Upper lobe of left lung (tissue), 6 donors: Measurements from ENCODE around the gene DCLRE1B. TPM values are rescaled to one million over a fixed set of nuclear protein-coding genes. Genes with fewer than 3 reads are reported as not detected.

Experiments
- ATAC-seq, 2 donors: fragments of 200-7000 bp; cut with Tn5 transposase; one replicate each; pipeline ENCODE4 v1.9.1; 2022; ENCODE audit warnings: mild to moderate bottlenecking in 2 of 2, moderate library complexity in 2 of 2; ENCODE audit not compliant: low FRiP score in 2 of 2
- DNase-seq, 2 donors: peaks; one replicate each; pipeline ENCODE4 v3.0.0-alpha.2; 2019 to 2020
- H3K27ac ChIP-seq, 4 donors: fragments of 200-600 bp; sonication (generic); one replicate each; pipeline ENCODE4 v1.5.1; 2016 to 2019
- H3K27me3 ChIP-seq, 4 donors: fragments of 200-600 bp; sonication (generic); one replicate each; pipeline ENCODE4 v1.5.1; 2017 to 2019
- H3K36me3 ChIP-seq, 4 donors: fragments of 200-600 bp; sonication (generic); one replicate each; pipeline ENCODE4 v1.5.1; 2016 to 2019
- H3K4me1 ChIP-seq, 4 donors: fragments of 200-600 bp; sonication (generic); one replicate each; pipeline ENCODE4 v1.5.1; 2018 to 2019
- H3K4me3 ChIP-seq, 4 donors: fragments of 200-600 bp; sonication (generic); one replicate each; pipeline ENCODE4 v1.5.1; 2017 to 2019; ENCODE audit warnings: mild to moderate bottlenecking in 2 of 4, moderate library complexity in 1 of 4
- H3K9me3 ChIP-seq, 4 donors: fragments of 200-600 bp; sonication (generic); one replicate each; pipeline ENCODE4 v1.5.1; 2018 to 2019
- CTCF ChIP-seq, 6 experiments: fragments of 450-650 bp in 4 of 6; fragments of 200-600 bp in 2 of 6; sonication (generic) in 2 of 6; IDR thresholded peaks; one replicate each; pipeline ENCODE4 v1.5.1; 2016 to 2019; ENCODE audit warnings: antibody characterized with exemption in 6 of 6
- EP300 ChIP-seq, 4 donors: sonication (generic); formaldehyde crosslinking; IDR thresholded peaks; one replicate each; pipeline ENCODE4 v1.5.1; 2017; ENCODE audit warnings: antibody characterized with exemption in 4 of 4, control low read depth in 2 of 4
- POLR2A ChIP-seq, 4 donors: fragments of 450-650 bp; IDR thresholded peaks; one replicate each; pipeline ENCODE4 v1.5.1; 2016 to 2017; ENCODE audit warnings: antibody characterized with exemption in 4 of 4, mild to moderate bottlenecking in 2 of 4
- POLR2AphosphoS5 ChIP-seq, 2 donors: sonication (generic); formaldehyde crosslinking; IDR thresholded peaks; one replicate each; pipeline ENCODE4 v1.5.1; 2017; ENCODE audit warnings: antibody characterized with exemption in 2 of 2
- WGBS, 2 donors: methylation state at CpG; one replicate each; pipeline ENCODE4 v1.1.5; 2017 to 2018; 5-methylcytosine and 5-hydroxymethylcytosine counted together
- total RNA-seq, 6 donors: library from RNA; depleted of rRNA in 4 of 6; stranded (reverse); fragments of >200 nt in 4 of 6; gene quantifications; one replicate each; pipeline versions ENCODE4 v1.1.0 to v1.2.1, GENCODE V29; 2016 to 2021
- donor health status: DM: no; HTN: no; CAD: no; lungs with moderate emphysema.
- donor health status: DM: no; HTN: yes; CAD: no; lungs with severe emphysema.

Gene DCLRE1B
- total RNA-seq, 6 donors from 2014 or later, result 3.0 to 9.1 (median 6.7) TPM

GRCh38 chr1:113940365-113941244 lies 35.5 kb downstream of the DCLRE1B start:
- TF ChIP-seq CTCF (IDR thresholded peaks at IDR 0.05), result no peak
- no peak for TF ChIP-seq POLR2A (IDR thresholded peaks at IDR 0.05)
- TF ChIP-seq EP300 (IDR thresholded peaks at IDR 0.05), result no peak
- no peak for TF ChIP-seq POLR2AphosphoS5 (IDR thresholded peaks at IDR 0.05)
- Histone ChIP-seq H3K27me3 (no peaks in the 10 kb centered on the region), H3K9me3 (no peaks in the 10 kb centered on the region), H3K4me3 (no peak overlapping the region), H3K4me1 (peaks cover 17 to 49% (median 36%) of the 10 kb centered on the region in 4 donors), H3K27ac (peak overlapping the region in 2 of 4 donors; percentile 21 to 52), H3K36me3 (peaks cover 5 to 28% (median 16%) of the 10 kb centered on the region in 4 donors)
- DNase-seq (no peak), ATAC-seq (no peak)
- WGBS, 2 donors, result 64 to 76% methylated on average over 15 to 16 of the region's 16 CpGs

GRCh38 chr1:113941245-113941559 lies 36.1 kb downstream of the DCLRE1B start:
- Histone ChIP-seq H3K27me3 (no peaks in the 10 kb centered on the region), H3K27ac (peak overlapping the region in 1 of 4 donors; percentile 52), H3K9me3 (no peaks in the 10 kb centered on the region), H3K4me3 (no peak overlapping the region), H3K36me3 (peaks cover 5 to 28% (median 16%) of the 10 kb centered on the region in 4 donors), H3K4me1 (peaks cover 19 to 55% (median 36%) of the 10 kb centered on the region in 4 donors)
- DNase-seq, result no peak
- WGBS, 2 donors, result 79 to 85% methylated on average over 5 to 7 of the region's 7 CpGs
- TF ChIP-seq EP300 (IDR thresholded peaks at IDR 0.05) (no peak), CTCF (IDR thresholded peaks at IDR 0.05) (no peak), POLR2A (IDR thresholded peaks at IDR 0.05) (no peak), POLR2AphosphoS5 (IDR thresholded peaks at IDR 0.05) (no peak)
- ATAC-seq, result no peak

GRCh38 chr1:113942527-113942926 lies 37.4 kb downstream of the DCLRE1B start:
- peak overlapping the region in 1 of 4 donors; percentile 38 for H3K27ac ChIP-seq

GRCh38 chr1:113943028-113943811 lies 38.1 kb downstream of the DCLRE1B start:
- peak in 1 of 2 donors; percentile 35 for ATAC-seq
- TF ChIP-seq POLR2A (IDR thresholded peaks at IDR 0.05) (no peak), POLR2AphosphoS5 (IDR thresholded peaks at IDR 0.05) (peak in 1 of 2 donors; percentile 61), CTCF (IDR thresholded peaks at IDR 0.05) (no peak), EP300 (IDR thresholded peaks at IDR 0.05) (no peak)
- Histone ChIP-seq H3K27ac (peak overlapping the region in 1 of 4 donors; percentile 49), H3K9me3 (no peaks in the 10 kb centered on the region), H3K4me1 (peaks cover 32 to 59% (median 48%) of the 10 kb centered on the region in 4 donors), H3K27me3 (no peaks in the 10 kb centered on the region), H3K36me3 (peaks cover 5 to 28% (median 16%) of the 10 kb centered on the region in 4 donors), H3K4me3 (no peak overlapping the region)
- no peak for DNase-seq

More at GRCh38 chr1:113942527-113942926, 37.4 kb downstream of the DCLRE1B start:
- ATAC-seq (no peak), DNase-seq (no peak)
- TF ChIP-seq CTCF (IDR thresholded peaks at IDR 0.05) (no peak), POLR2AphosphoS5 (IDR thresholded peaks at IDR 0.05) (no peak), POLR2A (IDR thresholded peaks at IDR 0.05) (no peak), EP300 (IDR thresholded peaks at IDR 0.05) (no peak)
- Histone ChIP-seq H3K4me3 (no peak overlapping the region), H3K36me3 (peaks cover 5 to 28% (median 16%) of the 10 kb centered on the region in 4 donors), H3K27me3 (no peaks in the 10 kb centered on the region), H3K9me3 (no peaks in the 10 kb centered on the region), H3K4me1 (peaks cover 28 to 59% (median 44%) of the 10 kb centered on the region in 4 donors)
